ENCODE measurements around the gene HPSE2.

HPSE2 gene

DNA sequence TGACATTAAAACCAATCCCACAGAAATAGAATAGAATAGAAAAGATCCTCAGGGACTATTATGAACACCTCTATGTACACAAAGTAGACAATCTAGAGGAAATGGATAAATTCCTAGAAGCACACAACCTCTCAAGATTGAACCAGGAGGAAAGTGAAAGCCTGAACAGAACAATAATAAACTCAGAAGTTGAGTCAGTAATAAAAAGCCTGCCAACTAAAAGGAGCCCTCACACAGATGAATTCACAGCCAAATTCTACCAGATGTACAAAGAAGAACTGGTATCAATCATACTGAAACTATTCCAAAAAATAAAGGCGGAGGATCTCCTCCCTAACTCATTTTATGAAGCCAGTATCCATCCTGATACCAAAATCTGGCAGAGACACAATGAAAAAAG is 568.6 kb downstream of the HPSE2 start:
- no peak for DNase-seq

DNA sequence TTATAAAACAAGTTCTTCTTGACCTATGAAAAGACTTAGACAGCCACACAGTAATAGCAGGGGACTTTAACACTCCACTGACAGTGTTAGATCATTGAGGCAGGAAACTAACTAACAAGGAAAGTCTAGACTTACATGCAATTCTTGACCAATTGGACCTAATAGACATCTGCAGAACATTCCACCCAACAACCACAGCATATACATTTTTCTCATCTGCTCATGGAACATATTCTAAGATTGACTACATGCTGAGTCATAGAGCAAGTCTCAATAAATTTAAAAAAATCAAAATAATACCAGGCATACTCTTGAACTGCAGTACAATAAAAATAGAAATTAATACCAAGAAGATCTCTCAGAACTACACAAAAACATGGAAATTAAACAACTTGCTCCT is 569.4 kb downstream of the HPSE2 start:
- no peak for DNase-seq

DNA sequence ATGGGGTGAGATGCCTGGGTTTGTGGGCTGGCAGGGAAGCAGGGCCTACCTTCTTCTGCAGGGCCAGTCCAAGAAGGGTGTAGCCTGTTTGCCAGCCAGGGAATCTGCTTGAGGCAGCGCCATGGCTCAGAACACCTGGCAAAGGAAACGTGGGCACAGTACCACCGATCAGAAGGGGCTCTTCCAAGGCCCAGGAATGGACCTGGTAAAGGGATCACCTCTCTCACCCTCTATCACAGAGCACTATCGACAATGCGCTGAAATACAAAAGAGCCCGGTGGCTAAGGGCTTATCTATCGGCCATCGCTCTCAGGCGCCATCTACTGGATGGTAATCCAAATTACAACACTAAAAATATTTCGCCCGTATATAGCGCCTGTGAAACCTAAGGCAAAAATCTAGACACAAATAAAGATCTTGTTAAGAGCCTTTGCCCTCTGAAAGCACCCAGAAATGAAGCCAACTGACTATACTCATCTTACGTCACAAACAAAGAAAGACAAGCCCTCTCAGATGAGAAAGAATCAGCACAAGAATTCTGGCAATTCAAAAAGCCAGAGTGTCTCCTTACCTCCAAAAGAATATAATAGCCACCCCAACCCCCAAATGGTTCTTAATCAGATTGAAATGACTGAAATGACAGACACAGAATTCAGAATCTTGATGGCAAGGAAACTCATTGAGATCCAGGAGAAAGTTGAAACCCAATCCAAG is 571.2 kb downstream of the HPSE2 start:
- DNase-seq = no peak

DNA sequence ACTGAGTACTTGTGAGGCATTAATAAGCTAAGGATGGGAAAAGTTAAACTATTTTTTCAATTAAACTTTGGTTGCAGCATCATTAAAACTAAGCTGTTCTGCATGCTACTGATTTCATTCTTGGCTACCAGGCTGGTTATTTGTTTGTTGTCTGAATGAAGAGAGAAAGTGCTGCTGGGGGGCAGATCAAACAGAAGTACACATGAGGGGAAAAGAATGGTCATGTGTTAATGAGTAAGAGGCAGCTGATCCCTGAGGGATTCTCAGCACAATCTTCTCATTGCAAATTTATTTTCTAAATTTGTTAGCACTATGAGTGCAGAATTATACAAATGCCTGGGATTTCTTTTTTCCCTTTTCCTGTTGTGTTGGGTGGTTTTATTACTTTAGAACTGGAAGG is 575.7 kb downstream of the HPSE2 start:
- DNase-seq = no peak

DNA sequence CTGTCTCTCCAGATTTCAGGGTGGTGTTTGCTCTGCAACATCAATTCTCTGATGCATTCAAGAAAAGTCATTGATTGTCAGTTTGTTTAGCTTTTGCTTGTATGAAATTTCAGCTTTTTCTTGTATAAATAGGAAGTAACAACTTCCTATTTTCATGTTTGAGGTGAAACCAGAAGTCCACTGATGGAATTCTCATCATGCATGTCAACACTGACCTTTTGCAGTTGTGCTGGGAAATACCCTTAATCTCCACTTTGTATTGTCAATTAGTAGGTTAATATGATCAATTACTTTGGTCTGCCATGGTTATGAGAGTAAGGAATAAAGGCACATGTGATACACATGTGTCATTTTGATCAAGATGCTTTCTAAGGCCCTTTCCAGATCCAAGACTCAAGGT is 580.2 kb downstream of the HPSE2 start:
- DNase-seq = no peak

DNA sequence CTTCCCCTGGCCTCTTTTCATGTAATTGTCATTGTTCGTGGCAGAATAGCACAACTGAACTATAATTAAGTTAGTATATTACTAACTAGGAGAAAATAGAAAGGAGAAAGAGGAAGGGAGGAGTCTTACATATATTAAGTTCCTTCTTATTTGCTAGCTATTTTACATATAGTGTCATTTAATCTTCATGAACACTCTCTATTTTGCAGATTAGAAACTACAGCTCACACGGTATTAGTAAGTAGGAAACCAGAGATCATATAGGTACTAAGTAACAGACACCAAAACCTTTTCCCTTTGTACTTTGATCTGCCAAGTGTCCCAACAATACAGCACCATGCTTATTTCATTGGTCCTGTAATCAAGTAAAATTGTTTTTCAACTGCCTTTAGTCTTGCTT is 586.5 kb downstream of the HPSE2 start:
- no peak for DNase-seq

DNA sequence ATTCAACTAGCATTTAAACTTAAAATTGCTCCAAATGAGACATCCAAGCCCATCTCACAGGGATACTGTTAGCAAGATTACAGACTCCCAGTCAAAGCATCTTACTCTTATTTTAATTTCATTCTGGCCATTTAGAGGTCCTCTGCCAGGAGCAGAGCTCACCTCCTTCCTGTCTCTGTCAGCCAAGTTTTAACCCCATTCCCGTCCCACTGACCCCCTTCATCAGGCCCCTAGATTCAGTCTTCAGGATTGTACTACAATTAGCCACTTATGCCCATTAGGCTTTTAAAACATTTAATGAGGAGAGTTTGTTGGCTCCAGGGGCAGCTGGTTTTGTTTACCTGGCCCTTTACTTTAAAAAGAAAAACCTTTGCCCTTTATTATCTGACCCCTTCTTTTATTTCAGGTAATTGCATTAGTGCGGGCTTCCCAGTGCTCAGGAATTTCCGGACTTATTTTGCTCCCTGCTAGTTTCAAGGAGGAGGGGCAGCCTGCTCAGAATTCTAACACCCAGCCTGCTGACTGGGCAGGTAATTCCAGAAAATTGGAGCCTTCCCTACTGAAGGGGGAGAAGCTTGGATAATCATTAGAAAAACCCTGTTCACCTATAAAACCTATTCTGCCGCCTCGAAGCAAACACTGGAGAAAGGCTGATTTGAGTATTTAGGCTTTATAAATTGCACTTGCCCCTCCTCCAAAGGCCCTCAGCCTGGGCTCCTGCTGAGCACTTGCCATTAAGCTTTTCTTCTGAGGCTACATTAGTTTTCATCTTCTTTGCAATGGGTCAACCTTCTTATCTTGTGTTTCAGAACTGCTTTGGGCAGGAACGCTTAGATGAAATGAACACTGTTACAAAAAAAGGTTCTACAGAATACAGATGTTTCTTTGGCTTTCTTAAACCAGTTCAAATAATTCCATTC is 588.4 kb downstream of the HPSE2 start:
- no peak for DNase-seq

DNA sequence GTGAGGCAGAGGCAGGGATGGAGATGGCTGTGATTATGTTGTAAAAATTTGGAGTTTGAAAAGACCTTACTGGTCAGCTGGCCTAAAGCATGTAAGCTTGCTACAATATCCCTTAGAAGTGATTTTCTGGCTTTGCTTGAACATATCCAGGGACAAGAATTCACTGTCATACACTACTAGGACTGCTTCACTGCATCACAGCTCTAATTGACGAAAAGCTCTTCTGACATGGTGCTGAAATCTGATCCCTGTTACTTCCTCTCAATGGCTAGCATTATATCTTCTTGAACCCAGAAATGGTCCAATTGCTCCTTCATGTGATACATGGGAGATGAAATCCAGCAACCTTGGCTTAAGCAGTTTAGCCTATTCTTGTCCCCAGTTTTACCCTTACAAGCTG is 591.2 kb downstream of the HPSE2 start:
- no peak for DNase-seq

DNA sequence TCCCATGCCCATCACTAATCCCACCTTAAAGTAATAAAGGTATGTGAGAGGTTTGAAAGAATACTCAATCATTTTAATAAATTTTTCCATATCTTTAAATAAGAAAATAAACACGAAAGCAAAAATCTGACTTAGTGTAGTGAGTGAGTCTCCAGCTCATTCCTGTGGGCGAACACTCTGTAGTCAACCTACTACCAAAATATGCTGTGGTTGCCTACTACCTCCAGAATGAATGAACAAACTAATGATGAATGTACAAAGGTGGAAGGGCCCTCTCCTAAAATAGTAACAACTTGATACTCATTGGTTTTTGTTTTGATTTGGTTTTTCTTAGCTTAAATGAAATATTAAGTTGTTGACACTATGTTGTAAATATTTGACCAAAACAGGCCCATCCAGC is 593.4 kb downstream of the HPSE2 start:
- no peak for DNase-seq

DNA sequence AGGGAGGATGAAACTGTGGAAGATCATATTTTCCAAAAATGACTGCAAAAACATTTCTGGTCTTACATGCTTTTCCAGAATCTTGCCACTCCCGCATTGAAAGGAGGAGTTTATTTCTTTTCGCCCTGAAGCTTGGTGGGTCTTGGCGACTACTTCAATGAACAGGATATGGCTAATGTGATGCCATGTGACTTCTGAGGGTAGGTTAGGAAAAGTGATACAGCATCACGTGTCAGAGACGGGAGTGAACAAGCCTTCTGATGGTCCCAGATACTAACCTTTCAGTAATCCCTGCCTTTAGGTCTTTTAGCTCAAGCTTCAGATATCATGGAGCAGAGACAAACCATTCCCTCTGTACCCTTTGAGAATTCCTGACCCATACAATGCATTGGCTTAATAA is 596.7 kb downstream of the HPSE2 start:
- DNase-seq = no peak

DNA sequence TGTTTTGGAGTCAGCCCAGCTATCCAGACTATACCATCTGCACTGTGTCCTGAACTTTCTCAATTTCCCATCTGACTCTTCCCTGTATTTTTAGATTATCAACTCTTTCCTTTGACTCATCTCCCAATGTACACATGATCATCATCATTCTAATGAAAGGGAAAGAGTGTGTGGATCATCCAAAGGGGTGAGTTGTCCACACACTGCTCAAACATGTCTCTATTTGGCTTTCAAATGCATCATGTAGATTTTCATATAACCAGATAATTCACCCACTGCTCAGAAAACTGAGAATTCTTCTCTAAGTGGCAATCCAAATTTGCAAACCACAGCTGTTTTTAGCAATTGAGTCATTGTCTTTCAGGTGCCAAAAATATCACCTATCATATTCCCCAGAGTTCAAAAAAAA is 598.7 kb downstream of the HPSE2 start:
- no peak for DNase-seq

DNA sequence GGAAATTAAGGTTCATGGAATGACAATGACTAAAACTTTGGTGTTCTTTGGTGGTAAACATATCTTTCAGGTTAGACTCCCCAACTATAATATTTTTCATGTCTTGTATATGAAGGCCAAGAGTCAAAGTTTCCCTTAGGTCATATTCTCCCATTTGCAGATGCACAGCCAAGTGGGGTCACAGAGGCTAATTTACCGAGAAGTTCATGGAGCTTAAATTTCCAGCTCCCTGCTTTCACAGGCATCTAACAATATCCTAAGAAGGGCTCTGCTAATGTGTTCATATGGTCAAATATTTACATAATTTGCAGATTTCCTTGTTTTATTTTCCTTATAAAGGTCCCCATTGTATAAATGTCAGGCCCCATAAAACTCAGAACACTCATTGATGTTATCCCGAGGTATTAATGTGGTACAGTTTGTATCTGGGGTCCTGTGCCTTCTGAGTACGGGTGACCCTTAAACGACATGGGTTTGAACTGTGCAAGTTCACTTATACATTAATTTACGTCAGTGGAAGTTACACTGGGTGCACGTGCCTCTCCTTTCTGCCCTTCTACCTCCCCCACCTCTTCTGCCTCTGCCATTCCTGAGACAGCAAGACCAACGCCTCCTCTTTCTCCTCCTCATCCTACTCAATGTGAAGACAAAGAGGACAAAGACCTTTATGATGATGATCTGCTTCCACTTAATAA is 603.0 kb downstream of the HPSE2 start:
- DNase-seq = no peak

DNA sequence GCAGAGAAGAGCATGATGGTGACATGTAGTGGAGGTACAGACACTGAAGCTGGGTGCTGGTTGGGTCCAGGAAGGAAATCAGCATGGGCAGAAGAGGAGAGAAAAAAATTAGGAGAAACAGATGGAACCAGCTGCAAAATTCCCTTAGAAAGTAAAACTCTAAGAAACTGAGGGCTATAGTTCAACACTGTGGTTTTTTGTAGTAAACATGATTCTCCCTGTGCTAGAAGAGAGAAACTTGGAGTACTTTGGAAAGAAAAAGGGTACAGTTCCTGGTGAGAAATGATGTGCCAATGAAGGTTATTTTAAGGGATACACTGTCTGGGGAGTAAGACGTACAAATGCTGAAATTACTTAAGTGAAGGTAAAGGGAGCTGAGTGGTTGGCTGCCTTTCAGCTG is 607.4 kb downstream of the HPSE2 start:
- DNase-seq = no peak

DNA sequence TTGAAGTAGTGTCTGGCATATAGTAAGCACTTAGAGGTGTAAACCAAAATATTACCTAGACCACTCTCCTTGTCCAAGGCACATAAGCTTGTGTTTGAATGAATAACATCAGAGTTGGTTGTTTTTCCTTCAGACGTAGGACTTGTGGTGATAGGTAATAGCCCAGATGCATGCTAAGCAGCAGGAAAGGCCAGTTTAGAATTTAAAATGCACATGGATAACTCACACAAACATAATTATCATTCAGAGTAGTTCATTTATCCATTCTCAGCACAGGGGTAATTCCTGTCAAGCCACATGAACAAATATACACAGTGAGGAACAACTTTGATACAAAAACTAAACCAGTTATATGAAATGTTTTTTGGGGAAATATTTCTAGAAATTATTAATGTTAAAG is 607.9 kb downstream of the HPSE2 start:
- no peak for DNase-seq

DNA sequence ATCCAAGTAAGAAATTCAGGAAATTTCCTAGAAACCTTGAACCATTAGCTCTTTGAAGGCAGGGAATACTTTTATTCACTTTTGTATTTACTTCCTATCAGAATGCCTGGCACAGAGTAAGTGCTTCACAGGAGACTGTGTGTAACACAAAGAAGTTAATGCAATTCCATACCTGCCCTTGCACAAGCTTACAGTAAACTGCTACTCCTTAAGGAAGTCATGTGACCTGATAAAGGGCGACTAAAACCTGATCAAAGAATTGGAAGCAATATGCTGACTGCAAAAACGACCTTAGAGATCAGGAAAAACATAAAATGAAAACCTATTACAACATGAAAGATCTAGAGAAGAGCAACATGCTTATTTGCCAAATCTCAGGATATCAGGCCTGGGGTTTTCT is 610.7 kb downstream of the HPSE2 start:
- DNase-seq = no peak

DNA sequence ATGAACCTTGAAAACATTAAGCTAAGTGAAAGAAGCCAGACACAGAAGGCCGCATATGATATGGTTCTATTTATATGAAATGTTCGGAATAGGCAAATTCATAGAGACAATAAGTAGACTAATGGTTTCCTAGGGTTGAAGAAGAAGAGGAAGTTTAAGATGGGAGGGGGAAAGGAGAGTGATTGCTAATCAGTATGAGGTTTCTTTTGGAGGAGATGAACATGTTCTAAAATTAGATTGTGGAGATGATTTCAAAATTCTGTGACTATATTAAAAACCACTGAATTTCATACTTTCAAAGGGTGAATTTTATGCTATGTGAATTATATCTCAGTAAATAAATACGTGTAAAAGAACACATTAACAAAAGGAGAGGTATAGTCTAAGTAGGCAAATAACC is 612.5 kb downstream of the HPSE2 start:
- DNase-seq = no peak

DNA sequence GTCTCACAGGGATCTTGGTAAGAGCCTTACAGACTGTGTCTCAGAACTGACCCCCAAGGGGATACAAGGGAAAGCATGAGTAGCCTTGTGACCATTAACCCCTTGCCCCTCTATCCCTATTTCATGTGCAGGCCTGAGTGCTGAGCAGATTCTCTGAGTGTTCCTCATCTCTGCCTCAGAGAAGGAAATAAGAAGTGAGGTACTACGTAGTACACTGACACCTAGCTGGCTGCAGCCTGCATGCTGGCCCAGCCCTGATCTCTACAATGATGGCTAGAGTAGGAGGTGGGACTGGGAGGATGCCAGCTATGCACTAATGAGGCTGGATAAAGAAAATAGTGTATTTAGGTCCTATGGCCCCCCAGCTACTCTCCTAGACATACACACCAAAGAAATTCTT is 614.0 kb downstream of the HPSE2 start:
- no peak for DNase-seq

DNA sequence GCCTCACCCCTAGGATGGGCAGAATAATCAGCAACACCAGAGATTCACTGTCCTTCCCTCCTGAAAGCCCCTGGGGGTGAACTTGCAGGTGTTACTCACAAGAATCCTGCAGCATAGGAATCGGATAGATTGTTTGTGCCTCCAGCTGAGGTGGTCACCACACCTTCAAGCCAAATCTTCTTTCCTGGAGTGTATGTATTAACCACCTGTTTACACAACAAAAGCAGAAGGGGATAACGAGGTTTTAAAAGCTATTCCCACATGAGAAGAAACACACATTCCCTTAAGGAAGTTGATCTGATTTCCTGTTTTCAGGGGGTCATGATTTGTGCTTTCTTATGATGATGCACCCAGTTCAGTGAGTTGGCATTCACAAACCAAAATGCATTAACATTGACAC is 615.1 kb downstream of the HPSE2 start:
- no peak for DNase-seq

DNA sequence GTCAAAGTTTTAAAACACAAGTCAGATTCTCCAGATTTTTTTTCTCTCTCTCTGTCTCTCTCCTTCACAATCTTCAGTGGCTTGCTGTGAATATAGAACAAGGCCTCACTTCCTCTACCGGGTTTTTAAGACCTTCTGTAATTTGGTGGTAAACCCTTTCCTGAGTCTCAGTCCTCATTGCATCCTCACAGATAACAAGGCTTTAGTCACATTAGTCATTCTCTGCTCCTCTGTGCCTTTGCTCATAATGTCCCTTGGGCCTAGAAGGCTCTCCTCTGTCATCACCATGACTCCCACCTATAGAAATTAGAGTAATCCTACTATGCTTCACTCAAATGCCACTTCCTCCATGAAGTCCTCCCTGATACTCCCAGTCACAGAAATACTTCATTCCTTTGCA is 616.2 kb downstream of the HPSE2 start:
- DNase-seq = no peak

DNA sequence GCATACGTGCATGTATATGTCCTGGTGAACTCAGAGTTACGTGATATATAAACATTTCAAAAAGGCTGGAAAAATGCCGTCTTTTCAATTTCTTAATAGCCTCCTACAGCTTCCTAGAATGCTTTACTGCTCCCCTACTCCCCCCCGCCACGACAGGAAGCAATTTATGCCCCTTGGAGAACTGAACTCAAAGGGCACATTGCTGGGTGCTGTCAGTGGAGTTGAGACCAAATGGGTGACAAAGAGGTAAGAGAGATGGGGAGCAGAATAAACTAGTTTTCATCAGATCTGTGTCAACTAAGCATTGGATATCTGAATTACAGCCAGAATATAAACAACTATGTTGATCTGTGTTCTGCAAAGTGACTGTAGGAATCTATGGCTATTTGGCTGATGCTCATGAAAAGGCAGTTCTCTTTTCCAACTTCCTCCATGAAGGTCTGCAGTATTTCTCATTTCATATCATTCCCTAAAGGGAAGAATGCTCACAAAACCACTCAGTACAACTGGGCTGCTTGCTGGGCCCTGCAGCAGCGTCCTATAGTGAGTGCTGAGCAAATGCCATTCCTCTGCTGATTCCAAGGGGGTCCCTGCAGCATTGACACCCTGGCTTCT is 617.6 kb downstream of the HPSE2 start:
- DNase-seq = no peak

DNA sequence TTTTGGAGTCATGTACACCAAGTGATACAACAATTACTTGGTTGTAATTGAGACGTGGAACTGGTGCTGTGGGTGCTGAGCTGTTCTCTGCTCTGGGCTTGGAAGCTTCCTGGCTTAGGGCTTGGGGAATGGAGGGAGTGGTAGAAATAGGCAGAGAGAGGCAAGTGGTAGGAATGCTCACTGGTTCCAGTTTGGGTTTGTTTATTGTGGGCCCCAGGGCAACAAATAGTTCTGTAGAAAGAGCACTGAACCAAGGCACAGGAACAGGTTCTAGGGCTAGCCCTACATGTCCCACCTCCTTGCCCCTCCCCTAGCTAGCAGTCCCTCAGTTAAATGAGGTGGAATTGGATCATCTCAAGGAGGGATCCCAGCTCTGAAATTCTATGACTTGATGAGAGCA is 622.2 kb downstream of the HPSE2 start:
- no peak for DNase-seq

DNA sequence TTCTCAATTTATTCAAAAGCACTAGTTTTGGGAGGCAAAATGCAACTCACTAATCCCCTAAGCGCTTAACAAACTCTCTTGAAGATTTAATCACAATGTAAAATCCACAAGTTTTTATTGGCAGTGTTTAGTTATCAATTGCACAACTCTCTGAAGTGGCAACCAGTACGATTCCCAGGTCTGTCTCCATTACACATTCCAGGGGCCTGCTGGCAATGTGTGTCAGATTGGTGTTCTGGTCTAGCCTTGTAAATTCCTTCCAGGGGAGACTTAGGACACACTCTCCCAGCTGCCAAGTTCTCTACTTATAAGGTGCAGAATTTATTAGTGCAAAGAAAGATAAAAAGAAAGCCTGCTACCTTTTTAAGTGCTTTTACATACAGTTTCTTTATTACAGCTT is 624.2 kb downstream of the HPSE2 start:
- no peak for DNase-seq

DNA sequence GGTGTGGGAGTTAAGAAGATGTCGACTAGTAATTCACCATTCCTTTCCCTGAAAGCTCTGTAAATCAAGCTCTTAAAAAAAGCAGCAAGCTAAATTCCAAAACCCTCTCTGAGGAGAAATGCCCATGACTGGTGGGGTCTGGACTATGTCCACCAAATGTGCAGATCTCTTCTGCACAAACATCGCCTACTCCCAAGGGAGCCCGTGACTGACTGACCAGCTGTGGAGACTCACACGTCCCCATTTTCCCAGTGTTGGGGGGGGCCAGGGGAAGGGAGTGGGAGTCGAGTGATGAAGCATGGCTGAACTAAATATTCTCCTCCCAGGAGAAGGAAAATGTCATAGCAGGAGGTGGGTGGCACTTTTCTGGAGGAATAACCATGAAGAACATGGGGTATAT is 624.8 kb downstream of the HPSE2 start:
- DNase-seq = no peak

DNA sequence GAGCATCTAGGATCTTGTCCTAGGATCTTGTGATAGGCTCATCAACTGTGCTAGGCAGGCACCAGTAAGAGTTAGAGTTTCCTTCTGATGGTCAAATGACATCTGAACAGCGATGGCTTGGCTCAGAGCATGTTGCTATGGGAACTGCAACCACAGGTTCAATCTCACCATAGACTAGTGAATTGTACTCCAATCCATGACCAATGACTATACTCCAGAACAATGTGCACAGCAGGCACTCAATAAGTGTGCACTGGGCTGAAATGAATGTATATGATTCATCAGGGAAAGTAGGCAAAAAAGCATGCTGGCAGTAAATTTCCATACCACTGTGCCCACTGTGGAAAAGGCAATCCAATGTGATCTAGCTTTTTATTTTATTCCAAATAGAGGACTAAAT is 625.4 kb downstream of the HPSE2 start:
- DNase-seq = no peak
